Kidney epithelial cell (primary cell): ENCODE measurements around the gene SLC66A1. TPM values are rescaled to one million over a fixed set of nuclear protein-coding genes. Genes with fewer than 3 reads are reported as not detected.

ENCODE experiments used
- DNase-seq: peaks from one replicate; pipeline ENCODE4 v3.0.0-alpha.2; 2010; ENCODE audit warnings: low read depth
- H3K27me3 ChIP-seq: 2 replicates; pipeline ENCODE4 v1.6.0; 2011; ENCODE audit warnings: low read length; ENCODE audit not compliant: control insufficient read depth, insufficient read depth
- H3K36me3 ChIP-seq: 2 replicates; pipeline ENCODE4 v1.5.1; 2011; ENCODE audit warnings: low read length; ENCODE audit not compliant: control insufficient read depth, insufficient read depth
- H3K4me3 ChIP-seq: 2 replicates; pipeline ENCODE4 v1.5.1; 2011; ENCODE audit warnings: low read depth, mild to moderate bottlenecking, control low read depth, low read length
- CTCF ChIP-seq: IDR thresholded peaks from 2 replicates; pipeline ENCODE4 v1.5.1; 2011; ENCODE audit warnings: mild to moderate bottlenecking, moderate library complexity, low read length, control low read depth, inconsistent platforms; ENCODE audit not compliant: insufficient read depth, poor library complexity, severe bottlenecking
- total RNA-seq: library from RNA; depleted of rRNA; stranded (reverse); fragments of >200 nt; gene quantifications from 2 replicates; pipeline ENCODE4 v1.2.3, GENCODE V29; 2015

SLC66A1 gene
- total RNA-seq, 1 donor from 2014 or later = 50.6 TPM

GRCh38 chr1:19360843-19361610 is 48.9 kb downstream of the SLC66A1 start:
- no peak for DNase-seq
- H3K4me3 ChIP-seq = no peak overlapping the region

GRCh38 chr1:19361611-19362147 is 49.6 kb downstream of the SLC66A1 start:
- no peaks in the 10 kb centered on the region for H3K27me3 ChIP-seq
- no peak for TF ChIP-seq CTCF
- H3K4me3 ChIP-seq = no peak overlapping the region
- no peaks in the 10 kb centered on the region for H3K36me3 ChIP-seq
- no peak for DNase-seq

More at GRCh38 chr1:19360843-19361610, 48.9 kb downstream of the SLC66A1 start:
- TF ChIP-seq CTCF = no peak
- H3K27me3 ChIP-seq = no peaks in the 10 kb centered on the region
- no peaks in the 10 kb centered on the region for H3K36me3 ChIP-seq

GRCh38 chr1:19363536-19364152 is 51.5 kb downstream of the SLC66A1 start:
- DNase-seq = no peak
- no peak overlapping the region for H3K4me3 ChIP-seq
- TF ChIP-seq CTCF = no peak

GRCh38 chr1:19365721-19366120 is 53.6 kb downstream of the SLC66A1 start:
- DNase-seq = no peak
- Histone ChIP-seq H3K27me3 (no peaks in the 10 kb centered on the region), H3K4me3 (no peak overlapping the region), H3K36me3 (no peaks in the 10 kb centered on the region)
- TF ChIP-seq CTCF = no peak

More at GRCh38 chr1:19363536-19364152, 51.5 kb downstream of the SLC66A1 start:
- Histone ChIP-seq H3K36me3 (no peaks in the 10 kb centered on the region), H3K27me3 (no peaks in the 10 kb centered on the region)

GRCh38 chr1:19366599-19367536 is 54.7 kb downstream of the SLC66A1 start:
- Histone ChIP-seq H3K36me3 (peaks cover 1% of the 10 kb centered on the region), H3K4me3 (no peak overlapping the region), H3K27me3 (no peaks in the 10 kb centered on the region)
- no peak for TF ChIP-seq CTCF
- no peak for DNase-seq
